ENCODE results near the gene RETREG1.

The RETREG1 gene

DNA sequence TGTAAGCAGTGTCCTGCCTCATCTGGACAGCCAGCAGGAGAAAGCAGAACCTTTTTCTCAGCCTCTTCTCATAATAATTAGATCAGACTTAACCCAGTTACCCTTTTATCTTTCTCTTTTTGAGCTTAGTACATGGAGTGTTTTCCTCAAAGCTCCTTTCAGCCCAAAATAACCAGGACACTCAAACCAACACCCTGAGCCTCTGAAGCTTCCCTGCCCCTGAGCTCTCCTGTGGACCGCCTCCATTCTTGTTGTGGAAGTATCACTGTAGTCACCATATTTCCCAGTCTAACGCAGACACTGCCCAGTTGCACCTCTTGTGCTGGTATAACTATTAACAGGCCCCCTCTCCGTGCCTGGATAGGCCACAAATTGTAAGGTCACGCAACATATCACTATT is 97.4 kb downstream of the RETREG1 start:
- H3K4me3 ChIP-seq (ENCODE audit: low read depth, low read length) = no peak overlapping the region
- TF ChIP-seq, protein P1, sequence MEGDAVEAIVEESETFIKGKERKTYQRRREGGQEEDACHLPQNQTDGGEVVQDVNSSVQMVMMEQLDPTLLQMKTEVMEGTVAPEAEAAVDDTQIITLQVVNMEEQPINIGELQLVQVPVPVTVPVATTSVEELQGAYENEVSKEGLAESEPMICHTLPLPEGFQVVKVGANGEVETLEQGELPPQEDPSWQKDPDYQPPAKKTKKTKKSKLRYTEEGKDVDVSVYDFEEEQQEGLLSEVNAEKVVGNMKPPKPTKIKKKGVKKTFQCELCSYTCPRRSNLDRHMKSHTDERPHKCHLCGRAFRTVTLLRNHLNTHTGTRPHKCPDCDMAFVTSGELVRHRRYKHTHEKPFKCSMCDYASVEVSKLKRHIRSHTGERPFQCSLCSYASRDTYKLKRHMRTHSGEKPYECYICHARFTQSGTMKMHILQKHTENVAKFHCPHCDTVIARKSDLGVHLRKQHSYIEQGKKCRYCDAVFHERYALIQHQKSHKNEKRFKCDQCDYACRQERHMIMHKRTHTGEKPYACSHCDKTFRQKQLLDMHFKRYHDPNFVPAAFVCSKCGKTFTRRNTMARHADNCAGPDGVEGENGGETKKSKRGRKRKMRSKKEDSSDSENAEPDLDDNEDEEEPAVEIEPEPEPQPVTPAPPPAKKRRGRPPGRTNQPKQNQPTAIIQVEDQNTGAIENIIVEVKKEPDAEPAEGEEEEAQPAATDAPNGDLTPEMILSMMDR (IDR thresholded peaks at IDR 0.05; ENCODE audit: borderline replicate concordance, insufficient read depth, low read depth, low read length) = no peak

DNA sequence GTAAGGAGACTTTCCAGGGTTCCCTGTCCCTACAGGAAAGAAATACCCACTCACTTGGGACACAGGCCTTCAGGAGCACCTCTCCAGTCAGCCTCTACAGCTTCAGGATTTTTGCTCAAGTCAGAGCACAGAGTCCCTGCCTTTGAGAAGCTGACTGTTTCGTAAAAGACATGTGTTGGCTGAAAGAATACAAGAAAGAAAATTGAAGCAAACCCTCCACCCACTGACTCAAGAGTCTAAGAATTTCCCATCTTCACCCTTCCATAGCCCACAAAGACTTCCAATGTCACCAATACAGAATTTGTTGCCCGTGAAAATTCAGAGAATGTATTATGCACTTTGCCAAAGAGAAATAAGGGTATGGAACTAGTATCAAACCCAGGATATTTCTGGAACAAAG is 98.2 kb downstream of the RETREG1 start:
- TF ChIP-seq, protein P1 (IDR thresholded peaks at IDR 0.05; ENCODE audit: borderline replicate concordance, insufficient read depth, low read depth, low read length) = no peak
- H3K4me3 ChIP-seq (ENCODE audit: low read depth, low read length) = no peak overlapping the region

DNA sequence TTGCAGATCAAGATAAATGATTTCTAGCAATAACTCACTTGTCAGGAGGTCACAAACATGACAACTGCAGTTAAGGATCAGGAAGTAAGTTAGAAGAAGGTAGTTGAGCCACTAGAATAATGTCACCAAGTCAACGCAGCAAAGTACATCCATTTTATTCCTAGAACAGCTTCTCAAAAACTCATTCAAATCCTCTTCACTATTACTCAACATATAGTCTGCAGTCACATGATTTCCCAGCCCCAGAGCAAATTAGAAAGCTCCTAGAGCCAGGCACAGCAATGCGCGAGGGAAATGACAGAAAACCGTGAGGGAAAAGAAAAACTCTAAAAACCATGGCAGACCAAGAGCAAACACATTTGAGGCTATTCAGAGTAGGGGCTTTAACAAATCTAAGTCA is 101.3 kb downstream of the RETREG1 start:
- no peak overlapping the region for H3K4me3 ChIP-seq (ENCODE audit: low read depth, low read length)
- TF ChIP-seq, protein P1 (IDR thresholded peaks at IDR 0.05; ENCODE audit: borderline replicate concordance, insufficient read depth, low read depth, low read length) = no peak

DNA sequence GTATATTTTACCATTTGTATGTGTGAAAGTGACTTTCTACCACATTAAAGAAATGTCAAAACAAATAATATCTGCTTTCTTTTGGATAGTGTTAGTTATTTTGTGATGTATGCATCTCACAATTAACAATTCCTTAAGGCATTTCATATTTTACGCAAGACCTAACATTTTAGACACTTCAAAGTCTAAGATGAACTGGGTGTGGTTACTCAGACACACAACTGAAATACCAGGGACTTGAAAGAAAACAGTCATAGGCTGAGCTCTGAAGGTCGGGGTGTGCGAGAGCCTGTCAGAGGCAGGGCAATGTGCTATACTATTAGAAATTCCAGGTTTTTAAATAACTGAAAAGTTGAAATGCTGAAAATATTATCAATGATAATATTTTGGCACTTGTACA is 106.7 kb downstream of the RETREG1 start:
- no peak overlapping the region for H3K4me3 ChIP-seq (ENCODE audit: low read depth, low read length)
- TF ChIP-seq, protein P1 (IDR thresholded peaks at IDR 0.05; ENCODE audit: borderline replicate concordance, insufficient read depth, low read depth, low read length) = no peak

DNA sequence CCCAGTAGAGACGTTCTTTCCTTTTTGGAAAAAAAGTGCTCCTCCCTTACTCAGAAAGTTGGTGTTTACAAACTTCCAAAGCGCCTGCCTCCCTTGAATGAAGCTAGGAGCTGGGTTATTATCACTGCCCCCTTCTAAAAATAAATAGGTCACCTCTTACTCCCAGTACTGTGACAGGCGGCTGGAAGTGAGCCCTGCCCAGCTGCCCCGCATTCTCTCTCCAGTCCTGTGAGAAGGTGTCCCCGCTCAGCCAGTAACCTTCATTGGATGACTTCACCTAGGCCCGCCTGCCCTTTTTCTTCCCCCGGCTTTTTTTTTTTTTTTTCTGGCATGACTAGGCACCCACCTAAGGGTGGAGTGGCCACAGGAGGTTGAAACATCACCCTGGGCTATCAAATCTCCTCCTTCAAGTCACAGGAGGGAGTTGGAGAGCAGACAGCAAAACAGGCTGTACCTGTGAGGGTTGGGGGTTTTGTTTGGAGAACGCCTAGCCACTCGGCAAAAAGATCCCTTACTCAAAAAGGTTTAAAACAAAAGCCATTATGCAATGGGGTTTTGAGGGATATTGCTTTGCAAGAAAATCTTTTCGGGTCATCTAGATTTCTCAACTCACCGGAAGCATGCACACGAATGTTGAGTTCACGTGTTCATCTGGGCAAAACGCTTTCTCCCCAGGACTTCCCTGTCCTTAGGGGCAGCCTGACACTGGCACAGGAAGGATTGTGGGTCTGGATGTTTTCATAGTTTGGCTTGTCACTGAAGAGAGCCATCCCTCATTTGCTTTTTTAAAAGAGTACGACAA is 107.9 kb downstream of the RETREG1 start:
- no peak overlapping the region for H3K4me3 ChIP-seq (ENCODE audit: low read depth, low read length)
- TF ChIP-seq, protein P1 (IDR thresholded peaks at IDR 0.05; ENCODE audit: borderline replicate concordance, insufficient read depth, low read depth, low read length) = no peak

DNA sequence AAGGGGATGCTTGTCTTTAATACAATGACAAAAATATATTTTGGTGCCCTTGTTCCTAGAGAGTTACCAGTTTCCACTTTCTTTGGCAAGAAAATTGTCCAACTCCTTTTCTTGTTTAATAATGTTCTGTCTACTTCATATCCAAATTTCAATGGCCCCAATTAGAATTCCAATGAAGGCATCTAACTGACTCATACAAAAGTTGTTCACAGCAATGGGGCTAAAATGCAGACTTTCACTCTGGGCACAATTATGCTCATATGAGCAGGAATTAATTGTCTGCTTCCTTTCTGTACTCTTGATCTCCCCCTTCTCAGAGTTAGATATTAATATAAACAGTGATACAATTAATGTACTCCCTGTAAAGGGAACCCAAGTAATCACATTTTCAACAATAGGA is 109.1 kb downstream of the RETREG1 start:
- no peak overlapping the region for H3K4me3 ChIP-seq (ENCODE audit: low read depth, low read length)

More for the DNA sequence above, 109.1 kb downstream of the RETREG1 start:
- TF ChIP-seq, protein P1 (IDR thresholded peaks at IDR 0.05; ENCODE audit: borderline replicate concordance, insufficient read depth, low read depth, low read length) = no peak
